WI38 (cell line): Measurements from ENCODE around the gene GON7.
"Not testable (repeated sequence)": the region's sequence is repeated elsewhere in the genome, so short reads cannot be mapped to it uniquely, and the experiment has no call there.

Experiments used
- H3K4me3 ChIP-seq: 2 replicates; pipeline ENCODE4 v1.5.1; 2011; ENCODE audit warnings: low read depth, mild to moderate bottlenecking, control low read depth, low read length
- TF ChIP-seq, protein P1 (sequence below): IDR thresholded peaks from 2 replicates; pipeline ENCODE4 v1.5.1; 2012; ENCODE audit warnings: low read depth, mild to moderate bottlenecking, control low read depth, low read length

The GON7 gene

DNA sequence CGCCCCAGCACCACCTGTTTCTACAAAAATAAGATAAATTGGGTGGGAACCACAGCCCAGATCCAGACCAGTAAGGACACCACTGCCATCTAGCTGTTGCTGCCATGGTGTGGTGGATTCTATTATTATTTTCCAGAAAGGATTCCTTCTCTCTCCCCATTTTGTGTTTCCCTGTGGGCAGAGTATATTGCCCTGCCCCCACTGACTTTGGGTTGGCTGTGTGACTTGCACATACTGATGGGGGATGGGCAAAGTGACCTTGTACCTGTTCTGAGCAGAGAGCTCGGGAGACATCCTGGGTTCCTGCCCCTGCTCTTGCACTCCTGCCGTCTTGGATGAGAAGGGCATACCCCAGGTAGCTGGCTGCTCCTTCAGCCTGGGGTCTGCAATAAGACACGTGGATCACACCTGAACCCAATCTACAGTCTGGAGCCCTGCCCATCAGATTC is 46.5 kb downstream of the GON7 start:
- TF ChIP-seq, protein P1, sequence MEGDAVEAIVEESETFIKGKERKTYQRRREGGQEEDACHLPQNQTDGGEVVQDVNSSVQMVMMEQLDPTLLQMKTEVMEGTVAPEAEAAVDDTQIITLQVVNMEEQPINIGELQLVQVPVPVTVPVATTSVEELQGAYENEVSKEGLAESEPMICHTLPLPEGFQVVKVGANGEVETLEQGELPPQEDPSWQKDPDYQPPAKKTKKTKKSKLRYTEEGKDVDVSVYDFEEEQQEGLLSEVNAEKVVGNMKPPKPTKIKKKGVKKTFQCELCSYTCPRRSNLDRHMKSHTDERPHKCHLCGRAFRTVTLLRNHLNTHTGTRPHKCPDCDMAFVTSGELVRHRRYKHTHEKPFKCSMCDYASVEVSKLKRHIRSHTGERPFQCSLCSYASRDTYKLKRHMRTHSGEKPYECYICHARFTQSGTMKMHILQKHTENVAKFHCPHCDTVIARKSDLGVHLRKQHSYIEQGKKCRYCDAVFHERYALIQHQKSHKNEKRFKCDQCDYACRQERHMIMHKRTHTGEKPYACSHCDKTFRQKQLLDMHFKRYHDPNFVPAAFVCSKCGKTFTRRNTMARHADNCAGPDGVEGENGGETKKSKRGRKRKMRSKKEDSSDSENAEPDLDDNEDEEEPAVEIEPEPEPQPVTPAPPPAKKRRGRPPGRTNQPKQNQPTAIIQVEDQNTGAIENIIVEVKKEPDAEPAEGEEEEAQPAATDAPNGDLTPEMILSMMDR, result 0 out of 2 replicates have a peak, but pooled peaks have one; percentile 14
- no peak overlapping the region for H3K4me3 ChIP-seq

GRCh38 chr14:93159625-93160352 is 47.1 kb downstream of the GON7 start:
- not testable (repeated sequence) for H3K4me3 ChIP-seq

- H3K4me3 ChIP-seq, result not testable (repeated sequence)
These were observed 48.5 kb downstream of the GON7 start for GRCh38 chr14:93158349-93158748.

DNA sequence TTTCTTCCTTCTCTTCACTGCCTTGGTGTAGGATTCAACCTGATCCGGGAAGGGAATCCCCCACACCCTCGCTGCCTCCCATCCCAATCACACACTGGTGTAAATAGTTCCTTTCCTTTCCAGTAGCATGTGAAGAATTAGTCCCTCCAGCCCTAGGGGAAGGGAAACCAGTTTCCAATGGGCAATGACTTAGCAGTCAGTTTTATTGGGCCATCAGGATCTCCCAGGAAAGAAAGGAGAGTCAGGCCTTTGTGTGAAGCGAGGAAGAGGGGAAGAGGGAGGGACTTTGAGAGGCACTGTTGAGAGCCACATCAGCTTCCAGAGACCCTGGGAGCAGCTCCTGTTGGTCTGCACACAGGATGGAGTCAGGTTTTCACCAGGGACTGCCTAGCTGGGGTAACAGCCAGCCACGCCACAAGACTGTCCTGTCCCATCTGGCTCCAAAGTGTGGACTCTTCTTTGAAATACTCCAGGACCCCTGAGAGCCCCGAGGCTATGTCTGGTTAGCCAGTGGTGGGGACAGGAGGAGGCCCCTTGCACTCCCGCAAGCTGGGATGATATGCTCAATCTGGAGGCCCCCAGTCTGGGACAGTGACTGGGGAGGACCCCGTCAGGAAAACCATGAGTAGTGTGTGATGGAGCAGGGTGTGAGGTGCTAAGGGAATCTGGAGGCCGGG is 50.0 kb downstream of the GON7 start:
- TF ChIP-seq, protein P1, result no peak
- H3K4me3 ChIP-seq, result no peak overlapping the region

DNA sequence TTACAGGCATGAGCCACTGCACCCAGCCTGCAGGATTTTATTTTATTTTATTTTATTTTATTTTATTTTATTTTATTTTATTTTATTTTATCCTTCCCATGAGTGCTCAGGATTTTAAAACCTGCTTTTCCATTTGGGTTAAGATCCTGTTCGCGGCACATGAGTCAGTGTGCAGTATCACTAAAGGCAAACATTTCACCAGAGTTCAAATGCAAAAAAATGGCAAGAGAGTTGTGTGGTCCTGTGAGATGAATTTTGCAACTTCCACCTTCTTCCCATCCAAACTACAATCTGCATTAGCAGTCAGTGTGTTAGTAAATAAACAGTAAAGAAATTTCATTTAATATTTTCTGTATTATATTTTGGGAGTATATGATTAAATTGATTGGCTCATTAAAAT is 51.2 kb downstream of the GON7 start:
- TF ChIP-seq, protein P1, result no peak

DNA sequence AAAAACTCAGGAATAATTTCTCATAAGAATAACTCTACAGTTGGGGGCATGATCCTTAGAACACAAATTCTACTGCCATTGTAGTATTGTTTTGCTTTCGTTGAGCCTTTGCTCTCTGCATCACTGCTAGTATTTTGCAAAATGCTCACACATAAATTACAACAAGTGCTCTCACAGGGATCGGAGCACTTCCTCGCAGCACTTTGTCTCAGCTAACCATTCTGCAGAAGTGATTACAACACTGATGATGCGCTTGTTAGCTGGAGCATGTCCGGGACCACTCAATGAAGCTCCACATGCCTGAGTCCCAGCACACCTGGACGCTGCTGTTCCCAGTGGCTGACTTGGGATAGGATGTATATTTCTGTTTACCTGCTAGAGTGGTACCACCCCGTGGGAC is 53.7 kb downstream of the GON7 start:
- no peak overlapping the region for H3K4me3 ChIP-seq
- TF ChIP-seq, protein P1, result no peak

More for the DNA sequence above, 51.2 kb downstream of the GON7 start:
- no peak overlapping the region for H3K4me3 ChIP-seq
